ENCODE data around the gene PKN1. TPM values are rescaled to one million over a fixed set of nuclear protein-coding genes. Genes with fewer than 3 reads are reported as not detected.

The PKN1 gene
- total and polyA plus RNA-seq, 9 of the 15 experiments (the other 6 are each of a cell fraction or from before 2014, with no cell fraction given) = 0.30 to 228 (median 77.5) TPM

- no peaks in the 10 kb centered on the region for H3K9me1 ChIP-seq (ENCODE audit: control insufficient read depth, insufficient read depth, low read length)
- peak overlapping the region; percentile 88 for H2AFZ ChIP-seq (ENCODE audit: low read depth, low read length)
- H4K20me1 ChIP-seq (replicated peaks; ENCODE audit: control insufficient read depth, insufficient read depth, low read length) = no peaks in the 10 kb centered on the region
- in situ Hi-C loops (cut with MboI) = no loop called here
- intact Hi-C loops (cut with micrococcal nuclease) = no loop called here
- no TSS peak for BruUV-seq (replicated peaks)
- peaks cover 12 to 68% of the 10 kb centered on the region in 2 experiments for H3K4me1 ChIP-seq (replicated peaks in 1 of 2; ENCODE audit: control insufficient read depth in 2 of 2, insufficient read depth in 2 of 2, low read length in 2 of 2)
- no peaks in the 10 kb centered on the region for H3K79me2 ChIP-seq (ENCODE audit: control insufficient read depth, insufficient read depth, low read length)
- CTCF ChIA-PET (ENCODE audit: low intra/inter-chr PET ratio) = interaction anchor here (0.6 kb wide), 1 partner anchor 336 kb away, joined by 4 read pairs; the partner anchor contains the start of gene ASF1B
- peak overlapping the region; percentile 53 for H3K4me2 ChIP-seq (ENCODE audit: insufficient read depth, low read length)
- H3K36me3 ChIP-seq (ENCODE audit: control insufficient read depth, insufficient read depth, low read length) = peaks cover 42% of the 10 kb centered on the region; the same call in 2 of the 3 replicates
- peak overlapping the region; percentile 50; the same call in 1 of the 3 replicates for H3K27ac ChIP-seq (ENCODE audit: extremely low read depth, low read depth, low read length)
- H3K9ac ChIP-seq (ENCODE audit: insufficient read depth in 1 of 2, low read depth in 2 of 2, low read length in 2 of 2) = peak overlapping the region; percentile 44 to 91; a peak in 3 of 4 replicates
- POLR2A ChIA-PET = interaction anchor here (0.7 to 0.8 kb wide), 3 partner anchors 48 to 68 kb away, joined by 3 read pairs; no protein-coding TSS in a partner anchor
- no peaks in the 10 kb centered on the region for H3K27me3 ChIP-seq (ENCODE audit: control insufficient read depth in 2 of 2, insufficient read depth in 2 of 2, low read length in 2 of 2)
- peak; percentile 76 for ATAC-seq
- H3K9me3 ChIP-seq (replicated peaks; ENCODE audit: control insufficient read depth, insufficient read depth, low read depth, low read length) = no peaks in the 10 kb centered on the region
- peak; percentile 86 to 90 (median 89) for DNase-seq (ENCODE audit: extremely low read depth in 1 of 4, low spot score in 3 of 4)
- H3K4me3 ChIP-seq = no peak overlapping the region
- 19% methylated on average over 58 of the region's 66 CpGs for WGBS (ENCODE audit: insufficient coverage, low coverage, missing lambda C conversion rate)
- peak; percentile 62 for FAIRE-seq
- TF ChIP-seq POLR2B (IDR thresholded peaks at IDR 0.05; ENCODE audit: low read depth, partially characterized antibody) (peak; percentile 36), POLR2G (IDR thresholded peaks at IDR 0.05; ENCODE audit: low read depth, low read length) (peak; percentile 81), ARID3B (CRISPR knock-in tag; IDR thresholded peaks at IDR 0.05; ENCODE audit: borderline replicate concordance) (no peak), ZNF511 (CRISPR knock-in tag; IDR thresholded peaks at IDR 0.05) (peak; percentile 62; the same call in 1 of the 2 replicates), E2F1 (CRISPR knock-in tag; IDR thresholded peaks at IDR 0.05) (peak; percentile 52; the same call in 1 of the 2 replicates), ERF (CRISPR knock-in tag; IDR thresholded peaks at IDR 0.05) (0 out of 2 replicates have a peak, but pooled peaks have one; percentile 66), MYC (IDR thresholded peaks at IDR 0.05; ENCODE audit: low read depth, low read length) (peak; percentile 71), MYC (CRISPR knock-in tag; IDR thresholded peaks at IDR 0.05; ENCODE audit: borderline replicate concordance, low read depth) (no peak), COPS2 (conservative IDR thresholded peaks at IDR 0.05) (no peak), TFAP4 (CRISPR knock-in tag; IDR thresholded peaks at IDR 0.05; ENCODE audit: borderline replicate concordance) (peak; percentile 66; the same call in 1 of the 2 replicates), SMARCC2 (IDR thresholded peaks at IDR 0.05; ENCODE audit: low read depth) (no peak), IFI16 (CRISPR knock-in tag; IDR thresholded peaks at IDR 0.05) (no peak), POLR2AphosphoS2 (IDR thresholded peaks at IDR 0.05; ENCODE audit: low read length) (peak; percentile 91), RB1 (IDR thresholded peaks at IDR 0.05; ENCODE audit: low read depth) (peak; percentile 83), KLF10 (CRISPR knock-in tag; IDR thresholded peaks at IDR 0.05) (no peak), TAL1 (IDR thresholded peaks at IDR 0.05) (no peak), PTBP1 (IDR thresholded peaks at IDR 0.05; ENCODE audit: low read depth, low read length) (0 out of 2 replicates have a peak, but pooled peaks have one; percentile 38), GABPB1 (CRISPR knock-in tag; IDR thresholded peaks at IDR 0.05) (peak; percentile 39; the same call in 1 of the 2 replicates)
Observed at GRCh38 chr19:14472202-14472938, 39.3 kb downstream of the PKN1 start.
